SH-SY5Y (cell line): ENCODE measurements around the gene TMSB15C.

ENCODE experiments used
- GATA2 ChIP-seq: IDR thresholded peaks from 2 replicates; pipeline ENCODE4 v1.6.1; 2011; ENCODE audit warnings: mild to moderate bottlenecking, low read depth, low read length
- GATA3 ChIP-seq: IDR thresholded peaks from 2 replicates; pipeline ENCODE4 v1.6.1; 2011; ENCODE audit warnings: low read depth, mild to moderate bottlenecking, low read length, moderate library complexity

- TF ChIP-seq GATA2 = no peak
- TF ChIP-seq GATA3 = no peak
These were observed 9.9 kb upstream of the TMSB15C start for GRCh38 chrX:104085919-104086318.
